Measurements from ENCODE around the gene CFAP210.

The CFAP210 gene

DNA sequence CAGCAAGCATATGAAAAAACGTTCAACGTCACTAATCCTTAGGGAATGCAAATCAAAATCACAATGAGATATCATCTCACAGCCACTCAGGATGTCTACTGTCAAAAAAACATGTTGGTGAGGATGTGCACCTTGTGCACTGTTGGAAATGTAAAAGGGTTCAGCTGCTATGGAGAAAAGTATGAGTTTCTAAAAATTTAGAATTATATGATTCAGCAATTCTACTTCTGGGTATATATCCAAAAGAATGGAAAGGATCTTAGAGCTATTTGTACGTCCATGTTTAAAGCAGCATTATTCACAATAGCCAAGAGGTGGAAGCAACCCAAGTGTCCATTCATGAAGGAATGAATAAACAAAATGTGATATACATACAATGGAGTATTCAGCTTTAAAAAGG, 50.0 kb downstream of the CFAP210 start:
- Histone ChIP-seq H3K27ac (no peak overlapping the region), H3K4me3 (no peak overlapping the region), H3K9me3 (ENCODE audit: low read depth, low read length) (no peaks in the 10 kb centered on the region), H3K36me3 (ENCODE audit: insufficient read depth, low read length) (peaks cover 12% of the 10 kb centered on the region), H3K9ac (ENCODE audit: insufficient read length) (no peak overlapping the region)
- DNase-seq (ENCODE audit: low read depth, low spot score): no peak
- TF ChIP-seq POLR2AphosphoS5 (IDR thresholded peaks at IDR 0.05; ENCODE audit: borderline replicate concordance, low read depth, low read length) (no peak; the same call in 1 of the 2 replicates), EZH2 (IDR thresholded peaks at IDR 0.05) (no peak), FOXP2 (optimal IDR thresholded peaks at IDR 0.05; ENCODE audit: control extremely low read depth, extremely low read length, insufficient read depth) (no peak)

DNA sequence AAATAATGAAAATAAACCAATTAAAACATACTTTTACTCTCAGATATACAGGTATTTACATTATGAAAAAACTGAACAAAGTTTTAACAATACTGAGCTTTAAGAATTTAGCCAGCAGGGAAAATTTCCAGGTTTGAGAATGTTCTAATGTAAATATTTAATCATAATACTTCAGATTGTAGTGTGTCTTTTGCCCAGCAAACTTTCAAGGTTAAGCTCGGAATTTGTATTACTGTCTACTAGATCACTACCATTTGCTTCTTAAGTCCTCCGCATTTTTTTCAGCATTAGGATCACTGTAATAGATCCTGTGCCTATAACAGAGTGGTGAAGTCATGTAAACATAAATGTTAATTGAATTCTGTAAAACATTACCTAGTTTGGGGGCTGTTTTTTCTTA, 52.7 kb downstream of the CFAP210 start:
- DNase-seq (ENCODE audit: low read depth, low spot score): no peak
- H3K4me3 ChIP-seq: no peak overlapping the region
- no peak overlapping the region for H3K27ac ChIP-seq
- no peak overlapping the region for H3K9ac ChIP-seq (ENCODE audit: insufficient read length)
- peaks cover 37% of the 10 kb centered on the region for H3K36me3 ChIP-seq (ENCODE audit: insufficient read depth, low read length)
- TF ChIP-seq FOXP2 (optimal IDR thresholded peaks at IDR 0.05; ENCODE audit: control extremely low read depth, extremely low read length, insufficient read depth): no peak
- TF ChIP-seq EZH2 (IDR thresholded peaks at IDR 0.05): no peak
- TF ChIP-seq POLR2AphosphoS5 (IDR thresholded peaks at IDR 0.05; ENCODE audit: borderline replicate concordance, low read depth, low read length): no peak
- no peaks in the 10 kb centered on the region for H3K9me3 ChIP-seq (ENCODE audit: low read depth, low read length)

DNA sequence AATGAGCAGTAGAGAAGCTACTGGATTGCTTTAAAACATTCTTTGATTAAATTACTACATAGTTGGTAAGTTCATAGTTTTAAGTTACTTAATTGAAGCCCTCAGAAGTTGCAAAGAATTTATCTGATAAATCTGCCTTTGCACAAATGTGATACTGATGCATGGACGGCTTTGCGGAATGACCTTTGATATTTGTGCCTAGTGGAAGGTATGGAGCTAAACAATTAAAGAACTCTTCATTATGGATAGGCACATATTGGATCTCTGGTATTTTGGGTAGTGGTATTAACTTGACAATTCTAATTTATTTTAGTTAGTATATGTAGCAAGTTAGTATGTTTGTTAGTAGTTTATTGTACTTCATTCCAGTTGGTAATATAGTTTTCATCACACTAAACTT, 54.1 kb downstream of the CFAP210 start:
- H3K36me3 ChIP-seq (ENCODE audit: insufficient read depth, low read length): peaks cover 50% of the 10 kb centered on the region
- TF ChIP-seq FOXP2 (optimal IDR thresholded peaks at IDR 0.05; ENCODE audit: control extremely low read depth, extremely low read length, insufficient read depth) (no peak), POLR2AphosphoS5 (IDR thresholded peaks at IDR 0.05; ENCODE audit: borderline replicate concordance, low read depth, low read length) (no peak), EZH2 (IDR thresholded peaks at IDR 0.05) (no peak)
- no peak overlapping the region for H3K9ac ChIP-seq (ENCODE audit: insufficient read length)
- H3K9me3 ChIP-seq (ENCODE audit: low read depth, low read length): no peaks in the 10 kb centered on the region
- no peak overlapping the region for H3K27ac ChIP-seq
- DNase-seq (ENCODE audit: low read depth, low spot score): no peak
- no peak overlapping the region for H3K4me3 ChIP-seq

- peak; percentile 10 for DNase-seq (ENCODE audit: low read depth, low spot score)
- H3K27ac ChIP-seq: peak overlapping the region; percentile 27; the same call in 1 of the 2 replicates
- H3K36me3 ChIP-seq (ENCODE audit: insufficient read depth, low read length): peaks cover 75% of the 10 kb centered on the region
These were observed 56.6 kb downstream of the CFAP210 start for GRCh38 chr2:169637620-169638019.

GRCh38 chr2:169636440-169637097, 57.6 kb downstream of the CFAP210 start:
- Histone ChIP-seq H3K36me3 (ENCODE audit: insufficient read depth, low read length) (peaks cover 81% of the 10 kb centered on the region), H3K27ac (0 out of 2 replicates have a peak overlapping the region, but pooled peaks have one; percentile 27)

More at GRCh38 chr2:169637620-169638019, 56.6 kb downstream of the CFAP210 start:
- H3K4me3 ChIP-seq: no peak overlapping the region
- no peak overlapping the region for H3K9ac ChIP-seq (ENCODE audit: insufficient read length)
- no peaks in the 10 kb centered on the region for H3K9me3 ChIP-seq (ENCODE audit: low read depth, low read length)
- TF ChIP-seq EZH2 (IDR thresholded peaks at IDR 0.05): no peak
- TF ChIP-seq POLR2AphosphoS5 (IDR thresholded peaks at IDR 0.05; ENCODE audit: borderline replicate concordance, low read depth, low read length): no peak

GRCh38 chr2:169625781-169626180, 68.4 kb downstream of the CFAP210 start:
- DNase-seq (ENCODE audit: low read depth, low spot score): no peak

More at GRCh38 chr2:169636440-169637097, 57.6 kb downstream of the CFAP210 start:
- no peaks in the 10 kb centered on the region for H3K9me3 ChIP-seq (ENCODE audit: low read depth, low read length)
- no peak overlapping the region for H3K9ac ChIP-seq (ENCODE audit: insufficient read length)
- no peak overlapping the region for H3K4me3 ChIP-seq
- no peak for DNase-seq (ENCODE audit: low read depth, low spot score)
- TF ChIP-seq FOXP2 (optimal IDR thresholded peaks at IDR 0.05; ENCODE audit: control extremely low read depth, extremely low read length, insufficient read depth): no peak
- no peak for TF ChIP-seq POLR2AphosphoS5 (IDR thresholded peaks at IDR 0.05; ENCODE audit: borderline replicate concordance, low read depth, low read length)
- TF ChIP-seq EZH2 (IDR thresholded peaks at IDR 0.05): no peak

DNA sequence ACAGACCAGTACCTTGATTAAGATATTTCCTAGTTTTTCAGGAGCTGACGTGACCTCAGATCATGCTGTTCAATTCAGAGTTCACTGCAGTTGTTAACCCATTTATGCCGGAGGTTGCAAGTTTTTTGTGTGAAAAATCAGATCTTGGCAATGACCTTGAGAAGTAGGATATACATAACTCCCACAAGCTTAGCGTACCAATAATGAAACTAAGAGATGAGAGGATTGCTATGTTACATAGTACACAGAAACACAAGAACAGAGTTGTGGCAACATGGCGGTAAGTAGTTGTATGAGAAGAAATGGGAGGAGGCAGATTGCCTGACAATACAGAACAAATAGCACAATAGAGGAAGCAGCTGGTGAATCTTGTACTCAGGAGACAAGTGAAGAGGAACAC, 71.0 kb downstream of the CFAP210 start:
- Histone ChIP-seq H3K4me3 (no peak overlapping the region), H3K9me3 (ENCODE audit: low read depth, low read length) (no peaks in the 10 kb centered on the region), H3K9ac (ENCODE audit: insufficient read length) (no peak overlapping the region), H3K36me3 (ENCODE audit: insufficient read depth, low read length) (peaks cover 62% of the 10 kb centered on the region), H3K27ac (no peak overlapping the region)
- TF ChIP-seq POLR2AphosphoS5 (IDR thresholded peaks at IDR 0.05; ENCODE audit: borderline replicate concordance, low read depth, low read length) (no peak), EZH2 (IDR thresholded peaks at IDR 0.05) (no peak), FOXP2 (optimal IDR thresholded peaks at IDR 0.05; ENCODE audit: control extremely low read depth, extremely low read length, insufficient read depth) (no peak)
- DNase-seq (ENCODE audit: low read depth, low spot score): no peak

More at GRCh38 chr2:169625781-169626180, 68.4 kb downstream of the CFAP210 start:
- Histone ChIP-seq H3K27ac (no peak overlapping the region), H3K36me3 (ENCODE audit: insufficient read depth, low read length) (peaks cover 70% of the 10 kb centered on the region), H3K9me3 (ENCODE audit: low read depth, low read length) (no peaks in the 10 kb centered on the region), H3K9ac (ENCODE audit: insufficient read length) (no peak overlapping the region), H3K4me3 (no peak overlapping the region)
- TF ChIP-seq FOXP2 (optimal IDR thresholded peaks at IDR 0.05; ENCODE audit: control extremely low read depth, extremely low read length, insufficient read depth) (no peak), EZH2 (IDR thresholded peaks at IDR 0.05) (no peak), POLR2AphosphoS5 (IDR thresholded peaks at IDR 0.05; ENCODE audit: borderline replicate concordance, low read depth, low read length) (no peak)

GRCh38 chr2:169620509-169620908, 73.7 kb downstream of the CFAP210 start:
- Histone ChIP-seq H3K27ac (no peak overlapping the region), H3K4me3 (no peak overlapping the region), H3K9me3 (ENCODE audit: low read depth, low read length) (no peaks in the 10 kb centered on the region; the same call in 1 of the 2 replicates), H3K36me3 (ENCODE audit: insufficient read depth, low read length) (peaks cover 63% of the 10 kb centered on the region), H3K9ac (ENCODE audit: insufficient read length) (no peak overlapping the region)
- no peak for DNase-seq (ENCODE audit: low read depth, low spot score)
- TF ChIP-seq POLR2AphosphoS5 (IDR thresholded peaks at IDR 0.05; ENCODE audit: borderline replicate concordance, low read depth, low read length) (no peak), EZH2 (IDR thresholded peaks at IDR 0.05) (no peak), FOXP2 (optimal IDR thresholded peaks at IDR 0.05; ENCODE audit: control extremely low read depth, extremely low read length, insufficient read depth) (no peak)
